ENCODE data around the gene SLC13A3.

- TF ChIP-seq CTCF (IDR thresholded peaks at IDR 0.05; ENCODE audit: extremely low read depth in 1 of 2, insufficient read depth in 1 of 2, low read depth in 1 of 2, low read length in 2 of 2) (no peak), MAX (IDR thresholded peaks at IDR 0.05; ENCODE audit: insufficient read depth, insufficient read length) (no peak), JUN (IDR thresholded peaks at IDR 0.05; ENCODE audit: borderline replicate concordance, insufficient read depth, insufficient read length, low read depth) (no peak), EZH2 (IDR thresholded peaks at IDR 0.05; ENCODE audit: borderline replicate concordance, low read depth, low read length, severe bottlenecking) (no peak), MYC (IDR thresholded peaks at IDR 0.05; ENCODE audit: low read depth, low read length) (no peak), POLR2A (IDR thresholded peaks at IDR 0.05; ENCODE audit: low read depth, low read length) (no peak), POLR2AphosphoS5 (IDR thresholded peaks at IDR 0.05; ENCODE audit: insufficient read depth, low read depth, low read length) (no peak), GATA2 (IDR thresholded peaks at IDR 0.05; ENCODE audit: insufficient read depth, insufficient read length, low read depth, low read length) (no peak)
Observed at GRCh38 chr20:46554828-46555227, 96.4 kb downstream of the SLC13A3 start.
